HG03439 (cell line): ENCODE measurements around the gene KANK4.

ENCODE experiments used
- ATAC-seq: cut with Tn5 transposase; IDR thresholded peaks from one replicate; pipeline ENCODE4 v1.9.1; 2021; ENCODE audit warnings: mild to moderate bottlenecking, moderate library complexity; ENCODE audit not compliant: unreplicated experiment

Gene KANK4

GRCh38 chr1:62307895-62308492, 11.2 kb downstream of the KANK4 start:
- ATAC-seq: no peak

DNA sequence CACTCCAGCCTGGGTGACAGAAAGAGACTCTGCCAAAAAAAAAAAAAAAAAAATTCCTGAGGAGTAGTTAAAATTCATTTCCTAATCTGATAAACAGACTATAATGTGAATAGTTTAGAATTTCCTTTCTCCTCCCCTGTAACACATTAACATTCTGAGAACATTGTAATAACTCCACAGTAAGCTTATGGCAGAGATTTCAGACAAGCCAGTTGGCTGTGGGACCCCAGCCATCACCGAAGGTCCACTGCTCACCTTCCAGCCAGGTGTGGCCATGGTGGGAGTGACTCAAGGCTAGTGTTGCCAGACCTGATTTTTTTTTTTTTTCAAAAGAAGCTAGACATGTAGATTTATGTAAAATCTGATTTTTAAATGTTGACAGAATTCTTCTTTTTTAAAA, 11.8 kb downstream of the KANK4 start:
- no peak for ATAC-seq

- ATAC-seq: no peak
Measured at GRCh38 chr1:62306065-62306464, 13.2 kb downstream of the KANK4 start.

GRCh38 chr1:62304975-62305374, 14.3 kb downstream of the KANK4 start:
- ATAC-seq: no peak

- ATAC-seq: no peak
Measured at GRCh38 chr1:62304515-62304914, 14.7 kb downstream of the KANK4 start.

GRCh38 chr1:62301726-62302390, 17.4 kb downstream of the KANK4 start:
- ATAC-seq: no peak

DNA sequence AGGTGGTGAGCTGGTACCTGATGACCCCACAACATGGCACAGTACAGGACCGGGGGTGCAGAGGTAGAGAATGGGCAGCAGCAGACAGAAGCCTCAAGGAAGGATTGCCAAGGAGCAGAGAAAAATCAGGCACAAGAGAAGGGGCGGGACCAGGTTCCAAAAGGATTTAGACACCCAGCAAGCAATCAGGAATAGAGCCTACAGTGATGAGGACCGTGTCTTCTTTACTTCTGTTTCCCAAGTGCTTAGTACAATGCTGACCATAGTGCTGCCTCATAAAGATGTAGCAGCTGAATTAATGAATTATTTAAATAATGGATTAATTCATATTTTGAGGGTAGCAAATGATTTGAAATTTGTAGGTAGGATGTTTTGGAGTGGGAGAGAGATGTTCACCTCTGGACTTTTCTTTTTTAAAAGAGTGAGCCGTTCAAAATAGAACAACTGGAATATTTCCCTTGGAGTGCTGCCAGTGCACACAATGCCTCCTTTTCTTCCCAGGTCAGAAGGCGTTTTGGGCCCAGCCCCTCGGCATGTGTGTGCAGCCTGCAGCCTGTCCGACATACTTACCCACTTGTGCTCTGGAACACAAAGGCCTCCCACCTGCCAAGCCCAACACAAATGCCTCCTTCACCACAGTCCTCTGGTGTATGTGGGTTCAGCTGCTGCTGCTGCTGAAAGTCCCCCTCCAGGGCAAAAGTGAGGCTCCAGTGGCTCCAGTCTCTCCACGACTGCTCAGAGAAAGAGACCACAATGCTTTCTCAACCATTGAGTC, 19.6 kb downstream of the KANK4 start:
- no peak for ATAC-seq

DNA sequence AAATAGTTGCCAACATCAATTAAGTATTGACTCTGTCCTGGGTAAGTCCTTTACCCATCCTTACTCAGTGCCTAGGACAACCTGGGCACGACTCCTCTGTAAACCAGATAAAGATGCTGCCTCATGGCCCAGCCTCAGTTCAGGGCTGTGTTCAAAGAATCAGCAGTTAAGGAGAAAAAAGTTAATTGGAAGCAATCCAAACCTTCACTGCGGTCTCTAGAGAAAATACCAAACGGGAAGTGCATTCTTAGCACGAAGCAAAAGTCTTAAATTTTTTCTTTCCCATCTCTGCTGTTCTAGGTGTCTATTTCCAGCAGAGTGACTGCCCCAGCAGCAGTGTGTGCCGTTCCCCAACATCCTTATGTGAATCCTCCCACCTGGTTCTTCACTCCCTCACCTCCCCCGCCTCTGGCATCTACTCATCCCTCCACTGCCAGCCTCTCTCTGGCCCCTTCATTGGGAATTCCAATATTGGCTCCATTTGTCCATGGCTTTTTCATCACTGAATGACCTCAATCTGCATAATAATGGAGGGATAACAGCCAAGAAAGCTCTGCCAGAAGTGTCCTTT, 23.2 kb downstream of the KANK4 start:
- ATAC-seq: no peak

GRCh38 chr1:62294261-62294660, 25.0 kb downstream of the KANK4 start:
- no peak for ATAC-seq

- no peak for ATAC-seq
Measured at GRCh38 chr1:62288662-62289061, 30.6 kb downstream of the KANK4 start.

DNA sequence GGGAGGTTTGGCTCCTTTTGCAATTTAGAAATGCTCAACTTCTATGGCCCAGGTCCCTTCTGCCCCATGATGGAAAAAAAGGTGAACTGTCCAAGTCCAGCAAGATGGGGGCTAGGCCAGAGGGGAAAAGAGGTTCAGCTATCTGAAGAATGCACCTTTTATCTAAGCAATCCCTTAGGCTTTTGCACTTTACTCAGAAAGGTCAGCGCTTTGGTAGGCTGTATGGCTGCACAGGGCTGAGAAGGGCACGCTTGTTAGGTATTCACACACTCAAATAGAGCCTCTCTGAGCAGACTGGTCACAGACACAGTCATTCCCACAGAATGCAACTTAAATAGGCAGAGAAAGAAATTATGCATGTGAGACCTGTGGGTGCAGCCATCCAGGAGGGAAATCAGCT, 31.0 kb downstream of the KANK4 start:
- ATAC-seq: no peak

DNA sequence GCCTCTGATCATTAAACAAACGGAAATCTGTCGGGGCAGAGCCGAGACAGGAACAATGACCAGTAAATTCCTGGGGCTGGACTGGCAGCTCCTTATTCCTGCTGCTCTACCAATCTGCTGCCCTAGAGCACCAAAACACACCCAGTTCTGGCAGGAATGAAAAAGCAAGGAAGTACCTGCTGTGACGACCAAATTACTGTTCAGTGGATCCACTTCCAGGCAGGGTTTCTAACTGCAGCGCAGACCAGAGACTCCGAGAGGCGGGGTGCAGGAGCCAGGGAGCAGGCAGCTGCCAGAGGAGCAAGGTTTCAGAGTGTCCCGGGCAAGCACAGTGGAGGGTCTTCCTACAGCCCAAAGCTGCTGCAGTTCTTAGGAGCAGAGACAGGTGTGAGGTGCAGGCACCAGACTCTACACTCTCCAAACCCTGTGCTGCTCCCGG, 32.4 kb downstream of the KANK4 start:
- no peak for ATAC-seq

GRCh38 chr1:62285984-62286785, 33.0 kb downstream of the KANK4 start:
- no peak for ATAC-seq

DNA sequence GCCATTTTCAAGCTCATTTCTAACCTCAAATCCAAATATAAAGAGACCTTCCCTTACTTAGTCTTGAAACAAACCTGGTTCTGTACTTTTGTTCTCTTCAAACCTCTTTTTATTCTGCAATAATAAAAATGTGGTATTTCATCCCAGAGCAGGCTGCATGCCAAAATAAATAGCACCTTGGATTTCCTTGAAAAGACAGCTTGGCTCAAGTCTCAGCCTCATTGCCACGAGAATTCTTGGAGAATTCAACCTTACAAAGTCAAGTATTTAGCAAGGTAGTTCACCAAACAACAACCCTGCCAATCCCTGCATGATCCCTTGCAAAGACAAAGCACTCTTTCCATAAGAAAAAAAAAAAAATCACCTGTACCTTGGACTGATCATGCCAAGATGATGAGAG, 33.8 kb downstream of the KANK4 start:
- no peak for ATAC-seq

- no peak for ATAC-seq
Measured at GRCh38 chr1:62283986-62284385, 35.2 kb downstream of the KANK4 start.

DNA sequence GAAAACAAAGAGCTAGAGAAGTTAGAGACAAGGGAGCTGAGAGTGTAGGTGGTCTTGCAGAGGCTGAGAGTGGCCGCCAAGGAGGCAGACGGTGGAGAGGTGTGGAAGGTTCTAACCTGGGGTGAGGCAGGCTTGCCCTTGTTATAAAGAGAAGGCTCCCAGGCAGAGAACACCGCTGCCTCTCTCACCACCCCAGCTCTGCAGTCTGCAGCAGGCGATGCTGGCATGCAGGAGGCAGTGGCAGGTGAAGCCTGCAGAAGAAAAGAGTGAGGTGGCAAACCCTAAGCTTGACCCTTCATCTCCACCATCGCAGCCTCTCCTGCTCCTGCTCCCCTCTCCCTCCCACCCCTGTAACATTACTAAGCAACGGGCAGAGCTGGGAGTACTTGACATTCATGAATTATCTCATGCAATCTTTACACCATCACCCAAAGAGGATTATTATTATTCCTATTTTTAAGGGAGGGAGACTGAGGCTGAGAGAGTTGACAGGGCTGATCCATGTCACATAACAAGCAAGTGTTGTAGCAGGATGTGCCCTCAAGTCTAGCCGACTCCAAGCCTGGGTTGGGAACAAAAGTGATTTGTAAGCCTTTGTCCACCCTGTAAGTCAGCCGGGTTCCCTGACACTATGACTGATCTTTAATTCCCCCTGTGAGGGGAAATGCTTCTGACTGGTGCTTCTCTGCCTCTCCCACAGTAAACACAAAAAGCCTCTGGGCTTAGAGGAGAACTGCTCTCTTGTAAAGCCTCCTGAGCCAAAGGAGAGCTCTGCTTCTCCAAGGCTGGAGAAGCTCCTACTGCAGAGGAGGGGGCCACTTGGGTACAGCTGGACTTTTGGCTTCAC, 36.1 kb downstream of the KANK4 start:
- ATAC-seq: no peak

DNA sequence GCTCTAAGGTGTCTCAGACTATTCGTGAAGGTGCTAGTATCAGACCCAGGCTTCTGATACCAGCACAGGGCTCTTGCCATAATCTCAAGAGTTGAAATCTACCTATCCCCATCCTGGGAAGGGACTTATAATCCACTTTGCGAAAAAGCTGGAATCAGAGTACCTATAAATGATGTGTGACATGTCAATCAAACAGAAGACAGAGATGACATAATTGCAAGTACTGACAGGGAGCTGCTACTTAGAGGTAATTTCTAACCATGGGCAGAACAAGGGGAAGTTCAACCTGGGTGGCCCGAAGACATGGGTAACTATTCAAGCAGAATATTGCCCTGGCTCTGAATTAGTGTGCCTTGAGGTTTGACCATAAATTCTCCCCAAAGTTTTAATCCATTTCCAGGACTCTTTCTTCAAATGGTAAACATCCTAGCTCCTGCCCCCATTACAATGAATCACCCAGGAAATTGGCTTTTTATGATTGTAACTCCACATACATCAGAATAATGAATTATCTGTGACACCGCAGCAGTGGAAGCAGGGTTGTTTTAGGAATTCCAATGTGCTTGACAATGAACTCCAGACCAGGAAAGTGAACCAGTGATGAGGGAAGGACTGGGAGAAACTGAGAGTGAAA, 37.2 kb downstream of the KANK4 start:
- no peak for ATAC-seq

- no peak for ATAC-seq
Measured at GRCh38 chr1:62280960-62281465, 38.2 kb downstream of the KANK4 start.

- ATAC-seq: no peak
Measured at GRCh38 chr1:62280150-62280549, 39.1 kb downstream of the KANK4 start.
